SHP77 (cell line): ENCODE data around the gene ADAMTS4.
A peak's percentile ranks its signal among the peaks of the same experiment; 100 is the strongest.

Experiments
- DNase-seq, 2 experiments: peaks; one replicate each; lab custom pipeline; 2025; lab: John Stamatoyannopoulos, UW

Gene ADAMTS4

DNA sequence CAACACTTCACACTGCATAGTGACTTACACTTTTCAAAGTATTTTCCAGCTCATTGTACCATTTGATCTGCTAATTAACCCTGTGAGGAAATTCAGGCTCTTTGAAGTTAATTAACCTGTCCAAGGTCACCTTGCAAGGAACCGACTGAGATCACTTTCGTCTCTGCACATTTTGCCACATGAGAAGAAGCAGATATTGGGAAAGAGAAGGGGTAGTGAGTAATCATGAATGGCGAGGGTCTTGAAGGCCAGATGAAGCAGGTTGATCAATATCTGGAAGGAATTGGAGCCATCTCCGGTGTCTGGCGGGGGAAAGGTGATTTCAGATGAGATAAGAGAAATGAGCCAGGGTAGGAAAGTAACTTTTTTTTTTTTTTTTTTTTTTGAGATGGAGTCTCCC is 21.1 kb upstream of the ADAMTS4 start:
- DNase-seq, result no peak

DNA sequence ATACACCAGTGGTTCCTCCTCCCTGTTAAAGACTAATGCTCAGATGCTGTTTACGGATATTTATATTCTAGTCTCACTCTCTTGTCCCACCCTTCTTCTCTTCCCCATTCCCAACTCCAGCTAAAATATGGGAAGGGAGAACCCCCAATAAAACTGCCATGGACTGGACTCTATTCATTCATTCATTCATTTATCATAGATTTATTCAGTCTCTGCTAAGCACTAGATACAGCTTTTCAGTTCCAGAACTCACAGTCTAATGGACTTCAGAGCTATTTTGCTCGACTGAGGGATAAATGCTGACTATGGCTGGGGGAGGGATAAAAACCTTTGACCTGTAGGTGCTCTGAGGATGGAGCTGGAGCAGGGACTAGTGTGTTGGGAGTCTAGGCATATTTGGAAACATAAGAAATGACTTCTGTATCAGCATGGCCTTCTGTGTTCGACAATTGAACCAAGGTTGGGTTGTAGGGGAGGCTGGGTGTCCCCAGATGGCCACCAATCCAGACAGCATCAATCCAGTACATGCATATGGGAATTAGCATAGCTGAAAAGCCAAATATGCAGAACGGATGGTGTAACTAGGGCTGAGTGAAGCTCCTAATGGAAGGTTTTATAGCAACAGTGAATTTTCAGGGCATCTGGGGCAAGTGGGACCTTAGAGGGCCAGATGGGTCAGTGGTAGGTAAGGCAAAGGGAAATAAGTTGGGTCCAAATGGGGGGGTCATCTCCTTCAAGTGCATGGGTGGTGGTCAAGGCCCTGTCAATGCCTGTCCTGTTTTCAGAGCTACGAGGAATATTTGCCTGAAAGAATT is 20.4 kb upstream of the ADAMTS4 start:
- DNase-seq, result no peak

DNA sequence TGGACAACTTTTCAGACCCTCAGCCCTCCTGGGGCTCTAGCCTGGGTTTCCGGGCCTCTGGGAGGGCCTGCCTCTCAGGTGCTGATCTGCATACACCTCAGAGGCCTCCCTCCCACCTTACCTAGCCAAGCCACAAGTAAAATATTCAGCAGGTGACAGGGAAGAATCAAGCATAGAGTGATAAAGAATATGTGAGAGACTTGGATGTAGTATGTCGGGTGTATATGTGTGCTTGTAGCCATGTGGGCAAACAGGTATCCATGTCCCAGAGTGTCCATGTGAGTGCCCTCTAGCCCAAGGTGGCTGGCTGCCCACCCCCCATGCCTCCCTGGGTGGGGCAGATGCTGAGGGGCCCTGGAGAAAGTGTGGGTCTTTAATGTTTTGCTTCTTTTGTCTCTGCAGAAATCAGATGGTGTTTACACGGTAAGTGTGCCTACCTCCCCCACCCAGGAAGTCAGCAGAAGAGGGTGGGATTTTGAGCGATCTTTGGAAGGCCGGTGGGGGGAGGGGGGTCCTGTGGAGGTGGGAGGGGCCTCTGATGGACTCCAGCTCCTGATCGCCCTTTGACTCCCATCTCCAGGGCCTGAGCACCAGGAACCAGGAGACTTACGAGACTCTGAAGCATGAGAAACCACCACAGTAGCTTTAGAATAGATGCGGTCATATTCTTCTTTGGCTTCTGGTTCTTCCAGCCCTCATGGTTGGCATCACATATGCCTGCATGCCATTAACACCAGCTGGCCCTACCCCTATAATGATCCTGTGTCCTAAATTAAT is 19.6 kb upstream of the ADAMTS4 start:
- DNase-seq, result no peak

DNA sequence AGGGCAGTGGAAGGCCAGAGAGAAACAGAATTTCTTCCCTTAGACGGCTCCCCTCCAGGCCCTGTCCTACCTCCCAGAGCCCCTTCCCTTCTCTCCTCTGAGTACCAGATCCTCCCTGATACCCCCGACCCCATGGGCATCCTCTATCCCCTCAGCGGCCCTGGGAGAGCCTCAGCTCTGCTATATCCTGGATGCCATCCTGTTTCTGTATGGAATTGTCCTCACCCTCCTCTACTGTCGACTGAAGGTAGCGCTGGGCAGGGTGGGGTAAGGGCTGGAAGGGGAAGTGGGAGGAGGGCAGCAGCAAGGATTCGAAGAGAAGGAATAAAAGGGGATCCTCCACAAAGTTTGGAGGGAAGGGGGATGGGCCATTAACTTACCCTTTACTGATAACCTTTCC is 19.0 kb upstream of the ADAMTS4 start:
- DNase-seq, result no peak

DNA sequence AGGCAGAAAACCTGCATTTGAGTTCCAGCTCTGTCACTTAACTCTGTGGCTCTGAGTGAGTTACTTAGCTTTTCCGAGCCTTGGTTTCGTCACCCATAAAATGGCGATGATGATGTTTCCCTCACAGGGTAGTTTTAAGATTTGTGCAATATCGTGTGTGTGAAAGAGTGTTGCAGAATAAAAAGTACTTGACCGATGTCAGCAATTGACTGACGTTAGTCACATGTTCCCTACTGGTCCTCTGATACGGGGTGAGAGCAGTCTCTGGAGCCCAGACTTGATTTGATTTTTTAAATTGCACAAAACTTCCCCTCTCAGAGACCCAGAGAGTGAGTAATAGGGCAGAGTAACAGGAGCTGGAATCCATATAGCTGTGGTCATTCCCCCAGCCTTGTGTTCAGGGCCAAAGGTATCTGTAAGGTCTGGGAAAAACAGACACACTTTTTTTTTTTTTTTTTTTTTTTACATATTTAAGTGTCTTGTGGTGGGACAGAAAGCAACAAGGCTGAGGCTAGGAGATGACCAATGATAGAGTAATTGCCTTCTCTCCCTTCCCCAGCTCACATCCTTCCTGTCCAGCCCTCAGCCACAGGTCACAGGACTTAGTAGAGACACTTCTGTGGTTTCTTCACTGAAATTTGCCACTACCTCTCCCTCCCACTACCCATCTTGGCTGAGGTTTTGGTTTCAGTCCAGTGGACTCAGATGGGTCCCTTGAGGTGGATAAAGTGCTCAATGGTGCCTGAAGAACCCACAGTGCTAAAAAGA is 18.3 kb upstream of the ADAMTS4 start:
- no peak for DNase-seq

DNA sequence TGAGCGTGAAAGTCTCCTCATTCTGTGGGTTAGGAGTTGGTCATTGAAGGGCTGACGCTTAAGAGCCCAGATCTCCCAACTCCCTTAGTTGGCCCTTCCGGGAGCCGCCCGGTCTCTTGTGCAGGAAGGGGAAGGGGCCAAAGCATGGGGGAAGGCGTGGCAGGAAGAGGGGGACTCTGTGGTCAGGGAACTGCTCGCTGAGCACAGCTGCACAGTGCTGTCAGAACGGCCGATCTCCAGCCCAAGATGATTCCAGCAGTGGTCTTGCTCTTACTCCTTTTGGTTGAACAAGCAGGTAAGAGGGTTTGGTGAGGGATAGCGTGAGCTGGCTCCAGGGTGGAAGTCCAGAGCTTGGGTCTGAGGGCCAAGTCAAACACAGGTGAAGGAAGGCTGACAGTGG is 16.2 kb upstream of the ADAMTS4 start, which contains the start of gene FCER1G:
Gene FCER1G, plus strand, starts transcription at position 220 of the 400 bp plus-strand sequence. Its CDS starts 27 bp downstream, at position 247.
- DNase-seq, result no peak

DNA sequence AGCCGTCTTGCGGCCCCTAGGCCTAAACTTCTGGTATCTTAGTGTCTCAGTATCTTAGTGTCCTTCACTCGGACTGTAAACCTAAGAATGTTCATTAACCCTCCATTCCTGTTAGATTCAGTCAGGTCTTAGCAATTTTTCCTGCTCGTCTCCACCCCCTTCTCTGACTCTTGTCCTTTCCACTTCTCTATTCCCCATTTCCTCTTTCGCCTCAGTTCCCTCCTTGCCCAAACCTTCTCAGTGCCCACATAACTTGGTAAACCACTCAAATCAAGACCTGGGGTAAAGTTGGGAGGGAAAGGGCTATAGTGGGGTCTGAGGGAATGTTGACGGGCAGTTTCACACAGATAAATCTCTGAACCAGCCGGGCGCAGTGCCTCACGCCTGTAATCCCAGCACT is 15.5 kb upstream of the ADAMTS4 start:
- no peak for DNase-seq

DNA sequence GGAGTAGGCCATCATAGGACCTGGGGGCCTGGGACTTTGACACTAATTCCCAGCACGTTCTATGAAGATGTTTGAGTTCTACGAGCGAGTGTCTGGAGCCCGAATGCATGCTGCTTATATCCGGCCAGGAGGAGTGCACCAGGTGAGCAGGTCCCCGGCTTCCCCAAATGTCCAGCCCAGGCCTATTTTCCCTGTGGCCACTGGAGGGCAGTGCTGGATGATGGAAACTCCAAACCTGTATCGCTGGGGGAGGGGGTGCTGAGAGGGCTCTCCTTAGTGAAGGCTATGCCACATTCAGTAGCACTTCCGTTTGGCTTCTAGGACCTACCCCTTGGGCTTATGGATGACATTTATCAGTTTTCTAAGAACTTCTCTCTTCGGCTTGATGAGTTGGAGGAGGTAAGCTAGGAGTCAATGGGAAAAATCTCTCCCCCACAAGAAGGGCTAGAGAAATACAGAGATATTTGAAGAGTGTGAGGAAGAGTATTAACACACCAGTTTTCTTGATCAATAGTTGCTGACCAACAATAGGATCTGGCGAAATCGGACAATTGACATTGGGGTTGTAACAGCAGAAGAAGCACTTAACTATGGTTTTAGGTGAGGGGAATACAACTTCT is 11.0 kb upstream of the ADAMTS4 start:
- DNase-seq, result peak; percentile 86 to 87

DNA sequence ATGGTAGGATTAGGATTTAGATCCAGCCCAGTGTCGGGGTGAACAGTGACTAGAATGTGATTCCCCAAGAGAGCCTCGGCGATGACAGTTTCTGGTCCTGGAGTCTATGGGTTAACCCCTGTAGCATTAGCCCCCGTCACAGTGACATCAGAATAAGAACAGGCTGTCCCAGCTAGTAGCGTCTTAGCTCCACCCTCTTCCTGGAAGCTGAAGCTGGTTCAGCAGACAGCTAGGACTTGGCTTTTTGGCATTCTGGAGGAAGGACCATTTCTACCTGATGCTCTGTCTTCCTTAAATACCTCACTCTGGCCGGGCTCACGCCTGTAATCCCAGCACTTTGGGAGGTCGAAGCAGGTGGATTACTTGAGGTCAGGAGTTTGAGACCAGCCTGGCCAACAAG is 8.3 kb upstream of the ADAMTS4 start:
- DNase-seq, result no peak

DNA sequence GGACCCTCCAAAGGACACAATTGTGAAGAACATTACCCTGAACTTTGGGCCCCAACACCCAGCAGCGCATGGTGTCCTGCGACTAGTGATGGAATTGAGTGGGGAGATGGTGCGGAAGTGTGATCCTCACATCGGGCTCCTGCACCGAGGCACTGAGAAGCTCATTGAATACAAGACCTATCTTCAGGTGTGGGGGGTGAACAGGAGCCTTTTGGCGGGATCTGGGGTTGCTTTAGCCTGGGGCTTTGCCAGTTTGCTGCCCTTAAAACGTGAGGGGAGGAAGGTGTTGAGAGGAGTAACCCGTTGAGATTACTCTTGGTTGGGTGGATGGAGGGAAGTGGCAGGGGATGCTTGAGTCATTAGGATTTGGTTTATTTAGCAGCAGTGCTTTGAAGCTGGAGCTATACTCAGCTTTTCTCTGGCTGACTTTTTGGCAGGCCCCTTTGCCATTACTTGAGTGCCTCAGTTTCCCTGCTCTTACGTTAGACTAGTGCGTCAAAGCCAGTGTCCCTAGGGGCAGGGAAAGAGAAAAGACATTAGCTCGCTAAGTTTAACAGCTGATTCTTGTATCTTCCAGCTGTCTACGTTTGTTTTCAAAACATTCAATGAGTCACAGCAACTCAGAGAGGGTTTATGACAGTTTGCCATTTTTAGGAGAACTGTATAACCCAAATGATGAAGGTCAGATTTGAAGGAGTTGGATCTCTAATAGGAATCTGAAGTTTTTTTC is 7.7 kb upstream of the ADAMTS4 start:
- DNase-seq, result no peak

DNA sequence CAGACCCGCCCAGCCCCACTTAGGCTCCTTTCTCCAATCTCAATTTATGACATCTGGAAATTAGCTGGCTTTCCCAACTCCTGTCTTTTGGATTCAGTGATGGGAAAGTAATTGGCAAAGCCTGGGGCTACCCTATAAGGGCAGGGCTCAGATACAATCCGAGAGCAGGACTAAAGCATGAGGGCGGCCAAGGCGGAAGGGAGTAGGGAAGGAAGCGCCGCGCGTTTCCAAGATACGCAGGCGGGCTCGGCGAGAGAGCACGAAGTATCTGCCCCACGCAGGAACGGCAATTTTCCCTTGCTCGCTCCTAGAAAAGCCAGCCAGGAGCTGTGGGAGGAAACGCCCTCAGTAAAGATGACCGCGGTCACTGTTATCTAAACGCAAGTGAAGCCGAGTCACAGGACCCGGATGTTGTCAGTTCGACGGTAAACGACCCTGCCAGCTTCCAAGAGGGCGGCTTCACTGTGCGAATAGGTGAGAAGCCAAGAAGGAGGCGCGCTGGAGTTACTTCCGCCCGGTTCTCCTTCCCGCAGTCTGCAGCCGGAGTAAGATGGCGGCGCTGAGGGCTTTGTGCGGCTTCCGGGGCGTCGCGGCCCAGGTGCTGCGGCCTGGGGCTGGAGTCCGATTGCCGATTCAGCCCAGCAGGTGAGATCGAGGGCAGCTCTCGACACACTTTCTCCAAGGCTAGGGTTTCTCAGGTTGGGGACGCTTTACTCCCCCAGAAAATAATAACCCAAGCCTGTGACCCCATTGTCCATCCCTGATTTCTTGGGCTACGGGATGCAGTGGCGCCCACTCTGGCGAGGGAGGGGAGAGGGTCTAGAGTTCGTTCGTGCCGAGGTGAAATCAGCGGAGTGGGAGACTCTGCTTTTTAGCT is 3.2 kb upstream of the ADAMTS4 start, which contains the start of gene NDUFS2:
Gene NDUFS2, plus strand, starts transcription at position 532 of the 877 bp plus-strand sequence. Its CDS starts 19 bp downstream, at position 551.
- DNase-seq, result peak; percentile 99 to 100

DNA sequence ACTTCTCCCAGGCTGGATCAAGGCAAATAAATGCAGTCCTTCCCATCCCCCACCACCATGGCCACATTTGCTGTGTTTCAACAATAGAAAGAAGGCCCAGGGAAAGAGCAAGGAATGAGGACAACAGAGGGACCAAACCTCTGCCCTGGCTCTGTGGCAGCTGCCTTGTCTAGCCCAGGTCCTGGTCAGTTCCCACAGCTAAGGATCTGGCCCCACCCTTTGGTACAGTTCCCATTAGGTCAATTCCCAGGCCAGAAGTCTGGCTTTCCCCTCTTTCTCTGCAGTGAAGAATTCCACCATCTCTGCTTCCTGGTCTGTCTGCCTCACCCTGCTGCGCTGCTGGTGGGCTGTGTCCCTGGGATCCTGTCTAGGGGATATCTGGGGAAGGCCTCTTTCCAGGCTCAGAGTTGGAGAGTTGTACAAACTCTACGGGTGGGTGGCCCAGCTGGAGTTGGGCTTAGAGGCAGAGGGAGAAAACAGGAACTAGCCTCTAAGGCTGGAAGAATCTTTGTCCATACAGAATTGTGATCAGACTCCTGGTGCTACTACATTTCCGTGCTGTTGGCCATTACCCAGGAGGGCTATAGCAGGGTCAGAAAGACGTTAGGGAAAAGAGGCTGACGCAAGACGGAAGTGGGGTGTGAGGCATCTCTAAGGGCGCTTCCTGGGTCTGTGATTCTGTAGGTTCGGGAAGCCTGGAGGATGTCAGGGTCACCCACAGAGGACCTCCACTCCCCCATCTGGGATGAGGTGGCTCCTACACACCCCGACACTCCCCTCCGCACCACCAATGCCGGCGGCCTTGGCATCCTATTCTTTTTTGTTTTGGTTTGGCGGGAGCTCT is 2.4 kb upstream of the ADAMTS4 start:
- no peak for DNase-seq

DNA sequence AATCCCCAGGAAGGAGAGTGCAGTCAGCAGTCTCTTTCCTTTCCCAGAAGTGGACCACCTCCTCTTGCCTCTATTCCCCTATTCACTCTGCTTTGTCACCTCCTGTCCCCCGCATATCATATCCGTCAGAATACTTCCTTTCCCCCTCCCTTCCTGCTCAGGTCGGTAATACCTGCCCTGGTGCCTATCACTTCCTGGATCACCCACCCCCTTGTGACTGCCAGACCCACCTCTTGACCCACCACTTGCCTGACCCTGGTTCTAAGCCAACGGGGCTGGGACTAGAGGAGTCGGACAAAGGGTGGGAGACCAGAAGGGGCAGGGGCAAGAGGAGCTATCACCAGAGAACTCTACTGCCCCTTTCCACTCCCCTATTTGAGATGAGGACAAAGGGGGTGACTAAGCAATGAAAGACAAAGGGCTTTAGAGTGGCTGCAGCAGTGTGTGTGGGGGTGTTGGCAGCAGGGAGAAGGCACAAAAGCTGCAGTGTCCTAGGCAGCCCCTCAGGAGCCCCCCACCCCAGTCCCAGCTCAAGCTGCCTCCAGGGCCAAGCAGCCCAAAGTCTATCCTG is 1.7 kb upstream of the ADAMTS4 start:
- DNase-seq, result no peak

DNA sequence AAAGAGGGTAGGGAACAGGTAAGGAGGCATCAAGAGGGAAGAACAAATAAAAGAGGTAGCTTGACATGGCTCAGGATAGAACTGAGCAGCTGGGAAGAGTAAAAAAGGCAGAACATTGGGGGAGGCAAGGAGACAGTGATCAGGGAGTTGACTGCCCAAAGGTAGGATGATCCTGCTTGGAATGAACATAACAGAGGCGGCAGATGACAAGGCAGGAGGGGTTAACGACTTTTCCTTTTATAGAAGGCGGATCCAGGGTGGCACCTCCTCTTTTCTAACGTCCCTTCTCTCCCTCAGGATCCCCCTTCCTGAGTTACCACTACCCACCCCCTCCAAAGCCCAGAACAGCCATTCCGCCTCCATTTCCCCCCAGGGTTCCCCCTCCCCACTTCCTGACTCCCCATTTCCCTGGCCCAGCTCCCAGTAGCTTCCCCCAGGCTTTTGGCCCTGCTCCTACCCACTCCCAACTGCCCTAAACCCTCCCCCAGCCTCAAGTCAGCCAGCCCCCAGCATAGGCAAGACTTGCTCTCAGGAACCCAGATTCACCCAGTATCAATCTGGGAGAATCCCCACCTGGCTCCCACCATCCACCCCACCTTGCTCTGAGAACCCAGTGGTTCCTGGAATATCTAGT is 769 bp upstream of the ADAMTS4 start:
- DNase-seq, result no peak

DNA sequence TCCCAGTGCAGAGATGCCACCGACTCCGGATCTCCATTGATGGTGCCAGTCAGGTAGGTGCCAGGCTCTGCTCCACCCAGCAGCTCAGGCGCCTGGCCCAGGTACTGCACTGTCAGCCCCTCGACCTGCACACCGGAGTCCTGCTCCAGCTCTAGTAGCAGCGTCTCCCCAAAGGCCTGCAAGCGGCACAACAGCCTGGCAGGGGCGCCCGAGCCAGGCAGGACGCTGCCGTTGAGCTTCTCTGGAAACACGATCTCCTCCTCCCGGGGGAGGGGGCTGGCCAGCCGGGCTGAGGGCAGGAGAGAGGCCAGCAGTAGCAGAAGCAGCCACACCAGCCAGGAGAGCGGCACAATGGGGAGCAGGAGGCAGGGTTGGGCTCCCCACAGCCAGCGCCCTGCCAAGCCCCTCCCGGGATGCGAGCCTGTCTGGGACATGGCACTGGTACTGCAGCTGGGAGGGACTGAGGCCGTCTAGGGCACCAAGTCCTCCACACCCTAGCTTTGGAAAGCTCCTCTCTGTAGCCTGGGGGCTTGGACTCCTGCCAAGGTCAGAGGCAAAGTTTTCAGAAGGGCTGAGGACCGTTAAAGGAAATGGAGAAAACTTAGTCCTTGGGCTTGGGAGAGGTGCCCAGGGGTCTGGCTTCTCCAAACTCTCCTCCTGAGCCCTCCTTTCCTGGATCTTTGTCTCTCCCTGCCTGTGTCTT is 509 bp downstream of the ADAMTS4 start:
- peak in 1 of 2 experiments; percentile 42 for DNase-seq

DNA sequence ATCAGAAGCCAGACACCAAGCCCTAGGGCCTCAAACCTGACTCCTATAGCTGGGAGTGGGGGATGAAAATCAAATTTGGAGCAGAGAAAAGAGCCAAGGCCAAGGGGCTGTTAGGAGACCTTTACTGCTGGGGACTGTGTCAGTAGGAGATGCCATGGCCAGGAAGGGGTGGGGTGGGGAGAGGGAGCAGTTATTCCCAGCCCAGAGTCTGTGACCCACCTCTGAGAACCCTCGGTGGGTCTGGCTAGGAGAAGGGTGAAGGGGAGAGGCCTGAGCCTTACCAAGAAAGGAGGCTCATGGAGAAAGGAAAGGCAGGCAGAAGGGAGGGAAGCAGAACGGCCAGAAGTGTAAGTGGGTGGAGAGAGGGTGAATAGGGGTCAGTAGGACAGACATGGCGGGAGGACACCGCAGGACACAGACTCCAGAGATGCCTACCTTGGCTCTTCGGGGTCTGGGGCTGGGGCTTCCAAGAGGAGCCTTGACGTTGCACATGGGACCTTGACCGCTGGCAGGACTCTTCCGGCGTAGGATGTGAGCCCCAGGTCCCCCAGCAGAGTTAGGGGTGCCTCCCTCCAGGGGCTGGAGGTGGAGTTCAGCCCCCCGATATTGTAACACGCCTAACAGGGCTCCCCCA is 1.2 kb downstream of the ADAMTS4 start:
- DNase-seq, result no peak
